NCI-H2196 treated with DMSO at 0.1 percent for 48 hours (cell line): ENCODE data around the gene SARM1.
A peak's percentile ranks its signal among the peaks of the same experiment; 100 is the strongest.

Experiments
- DNase-seq: peaks from one replicate; lab custom pipeline; 2025; ENCODE audit not compliant: unreplicated experiment; lab: John Stamatoyannopoulos, UW

SARM1 gene

GRCh38 chr17:28367641-28368305 is 3.7 kb upstream of the SARM1 start:
- no peak for DNase-seq

- DNase-seq: no peak
Measured at GRCh38 chr17:28368306-28368831, 3.1 kb upstream of the SARM1 start.

- no peak for DNase-seq
Measured at GRCh38 chr17:28368915-28369683, 2.4 kb upstream of the SARM1 start.

- no peak for DNase-seq
Measured at GRCh38 chr17:28369684-28370034, 1.8 kb upstream of the SARM1 start.

GRCh38 chr17:28370035-28370743 is 1.3 kb upstream of the SARM1 start, which contains the start of gene VTN:
Gene VTN (minus strand): TSS chr17:28370307. CDS start chr17:28370203, 104 bp downstream.
- DNase-seq: peak; percentile 15

GRCh38 chr17:28370744-28371103 is 770 bp upstream of the SARM1 start:
- no peak for DNase-seq

- DNase-seq: no peak
Measured at GRCh38 chr17:28372203-28372944, 880 bp downstream of the SARM1 start.

- DNase-seq: no peak
Measured at GRCh38 chr17:28372945-28373274, 1.4 kb downstream of the SARM1 start.

- DNase-seq: peak; percentile 2
Measured at GRCh38 chr17:28379814-28380801, 8.6 kb downstream of the SARM1 start.

GRCh38 chr17:28381141-28381825 is 9.8 kb downstream of the SARM1 start:
- DNase-seq: no peak

GRCh38 chr17:28384281-28385036 is 13.0 kb downstream of the SARM1 start:
- peak; percentile 40 for DNase-seq

GRCh38 chr17:28385037-28385400 is 13.5 kb downstream of the SARM1 start:
- no peak for DNase-seq

GRCh38 chr17:28385406-28385805 is 13.9 kb downstream of the SARM1 start:
- DNase-seq: no peak

GRCh38 chr17:28386391-28386790 is 14.9 kb downstream of the SARM1 start:
- no peak for DNase-seq

- no peak for DNase-seq
Measured at GRCh38 chr17:28388106-28388505, 16.6 kb downstream of the SARM1 start.

GRCh38 chr17:28390141-28390540 is 18.6 kb downstream of the SARM1 start:
- no peak for DNase-seq

- DNase-seq: no peak
Measured at GRCh38 chr17:28390563-28390962, 19.1 kb downstream of the SARM1 start.

GRCh38 chr17:28390984-28391383 is 19.5 kb downstream of the SARM1 start:
- no peak for DNase-seq

- DNase-seq: no peak
Measured at GRCh38 chr17:28391401-28391800, 19.9 kb downstream of the SARM1 start.
